Measurements from ENCODE around the gene CACNA1C.

The CACNA1C gene

GRCh38 chr12:2317772-2318171 is 265.0 kb downstream of the CACNA1C start:
- no peak for DNase-seq (ENCODE audit: low read depth, low spot score)

GRCh38 chr12:2318286-2318685 is 265.5 kb downstream of the CACNA1C start:
- no peak for DNase-seq (ENCODE audit: low read depth, low spot score)

- no peak for DNase-seq (ENCODE audit: low read depth, low spot score)
Measured at GRCh38 chr12:2319136-2319535, 266.3 kb downstream of the CACNA1C start.

GRCh38 chr12:2319737-2320506 is 267.1 kb downstream of the CACNA1C start:
- no peak for DNase-seq (ENCODE audit: low read depth, low spot score)

GRCh38 chr12:2320841-2321240 is 268.1 kb downstream of the CACNA1C start:
- no peak for DNase-seq (ENCODE audit: low read depth, low spot score)

- no peak for DNase-seq (ENCODE audit: low read depth, low spot score)
Measured at GRCh38 chr12:2322554-2323120, 269.9 kb downstream of the CACNA1C start.

- DNase-seq (ENCODE audit: low read depth, low spot score) = no peak
Measured at GRCh38 chr12:2323532-2324255, 270.9 kb downstream of the CACNA1C start.

- DNase-seq (ENCODE audit: low read depth, low spot score) = no peak
Measured at GRCh38 chr12:2324387-2324786, 271.6 kb downstream of the CACNA1C start.

- DNase-seq (ENCODE audit: low read depth, low spot score) = no peak
Measured at GRCh38 chr12:2325519-2325918, 272.7 kb downstream of the CACNA1C start.

GRCh38 chr12:2326470-2326869 is 273.7 kb downstream of the CACNA1C start:
- no peak for DNase-seq (ENCODE audit: low read depth, low spot score)

- no peak for DNase-seq (ENCODE audit: low read depth, low spot score)
Measured at GRCh38 chr12:2328661-2329060, 275.9 kb downstream of the CACNA1C start.

- no peak for DNase-seq (ENCODE audit: low read depth, low spot score)
Measured at GRCh38 chr12:2329661-2330210, 276.9 kb downstream of the CACNA1C start.

GRCh38 chr12:2332236-2332635 is 279.4 kb downstream of the CACNA1C start:
- no peak for DNase-seq (ENCODE audit: low read depth, low spot score)

GRCh38 chr12:2332947-2333346 is 280.2 kb downstream of the CACNA1C start:
- DNase-seq (ENCODE audit: low read depth, low spot score) = no peak

GRCh38 chr12:2333491-2334195 is 280.9 kb downstream of the CACNA1C start:
- no peak for DNase-seq (ENCODE audit: low read depth, low spot score)

- no peak for DNase-seq (ENCODE audit: low read depth, low spot score)
Measured at GRCh38 chr12:2334271-2334670, 281.5 kb downstream of the CACNA1C start.

GRCh38 chr12:2334689-2335088 is 281.9 kb downstream of the CACNA1C start:
- no peak for DNase-seq (ENCODE audit: low read depth, low spot score)

- no peak for DNase-seq (ENCODE audit: low read depth, low spot score)
Measured at GRCh38 chr12:2335109-2335508, 282.3 kb downstream of the CACNA1C start.

- no peak for DNase-seq (ENCODE audit: low read depth, low spot score)
Measured at GRCh38 chr12:2335513-2335912, 282.7 kb downstream of the CACNA1C start.

GRCh38 chr12:2335916-2336315 is 283.1 kb downstream of the CACNA1C start:
- DNase-seq (ENCODE audit: low read depth, low spot score) = no peak

- DNase-seq (ENCODE audit: low read depth, low spot score) = peak; percentile 24
Measured at GRCh38 chr12:2336409-2336829, 283.6 kb downstream of the CACNA1C start.

Measured in smooth muscle cell of the brain vasculature (primary cell).